ENCODE results near the gene LTBR.
"Not testable (repeated sequence)": the region's sequence is repeated elsewhere in the genome, so short reads cannot be mapped to it uniquely, and the experiment has no call there.

LTBR gene

GRCh38 chr12:6426882-6427671, 43.1 kb downstream of the LTBR start:
- no peaks in the 10 kb centered on the region for H3K4me1 ChIP-seq (ENCODE audit: control insufficient read depth, insufficient read depth, low read length)
- H3K4me3 ChIP-seq (ENCODE audit: insufficient read depth, low read depth, low read length), result no peak overlapping the region
- H3K36me3 ChIP-seq (ENCODE audit: control insufficient read depth, insufficient read depth, low read length), result no peaks in the 10 kb centered on the region
- H3K27ac ChIP-seq (ENCODE audit: insufficient read depth, low read depth, low read length, poor library complexity, severe bottlenecking), result no peak overlapping the region
- no peaks in the 10 kb centered on the region for H3K27me3 ChIP-seq (ENCODE audit: control insufficient read depth, insufficient read depth, low read length, poor library complexity, severe bottlenecking)
- no peaks in the 10 kb centered on the region for H3K9me3 ChIP-seq (ENCODE audit: control insufficient read depth, low read length)
- WGBS, 2 experiments, result 90 to 91% methylated on average over 14 of the region's 14 CpGs

- 92% methylated on average over 10 of the region's 10 CpGs for WGBS, 2 experiments
- H3K27ac ChIP-seq (ENCODE audit: insufficient read depth, low read depth, low read length, poor library complexity, severe bottlenecking); H3K4me1 ChIP-seq (ENCODE audit: control insufficient read depth, insufficient read depth, low read length); H3K27me3 ChIP-seq (ENCODE audit: control insufficient read depth, insufficient read depth, low read length, poor library complexity, severe bottlenecking); H3K36me3 ChIP-seq (ENCODE audit: control insufficient read depth, insufficient read depth, low read length); H3K4me3 ChIP-seq (ENCODE audit: insufficient read depth, low read depth, low read length); H3K9me3 ChIP-seq (ENCODE audit: control insufficient read depth, low read length): not testable (repeated sequence)
These were observed 43.8 kb downstream of the LTBR start for GRCh38 chr12:6427796-6428195.

DNA sequence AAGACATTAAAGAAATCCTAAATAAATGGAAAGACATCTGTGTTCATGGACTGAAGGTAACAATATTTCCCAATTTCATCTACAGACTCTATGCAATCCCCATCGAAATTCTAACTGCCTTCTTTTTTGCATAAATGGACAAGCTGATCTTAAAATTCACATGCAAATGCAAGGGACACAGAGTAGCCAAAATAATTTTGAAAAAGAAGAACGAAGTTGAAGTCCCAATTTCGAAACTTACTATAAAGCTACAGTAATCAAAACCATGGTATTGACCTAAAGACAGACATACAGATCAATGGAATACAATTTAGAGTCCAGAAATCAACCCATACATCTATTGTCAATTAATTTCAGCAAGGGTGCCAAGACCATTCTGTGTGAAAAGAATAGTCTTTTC, 44.4 kb downstream of the LTBR start:
- Histone ChIP-seq H3K4me1 (ENCODE audit: control insufficient read depth, insufficient read depth, low read length) (no peaks in the 10 kb centered on the region), H3K9me3 (ENCODE audit: control insufficient read depth, low read length) (no peaks in the 10 kb centered on the region), H3K36me3 (ENCODE audit: control insufficient read depth, insufficient read depth, low read length) (no peaks in the 10 kb centered on the region), H3K27ac (ENCODE audit: insufficient read depth, low read depth, low read length, poor library complexity, severe bottlenecking) (no peak overlapping the region), H3K4me3 (ENCODE audit: insufficient read depth, low read depth, low read length) (no peak overlapping the region), H3K27me3 (ENCODE audit: control insufficient read depth, insufficient read depth, low read length, poor library complexity, severe bottlenecking) (no peaks in the 10 kb centered on the region)
- 90 to 98% methylated on average over 3 of the region's 3 CpGs for WGBS, 2 experiments

- Histone ChIP-seq H3K27me3 (ENCODE audit: control insufficient read depth, insufficient read depth, low read length, poor library complexity, severe bottlenecking) (no peaks in the 10 kb centered on the region), H3K4me1 (ENCODE audit: control insufficient read depth, insufficient read depth, low read length) (no peaks in the 10 kb centered on the region), H3K36me3 (ENCODE audit: control insufficient read depth, insufficient read depth, low read length) (no peaks in the 10 kb centered on the region), H3K4me3 (ENCODE audit: insufficient read depth, low read depth, low read length) (no peak overlapping the region), H3K9me3 (ENCODE audit: control insufficient read depth, low read length) (no peaks in the 10 kb centered on the region), H3K27ac (ENCODE audit: insufficient read depth, low read depth, low read length, poor library complexity, severe bottlenecking) (no peak overlapping the region)
- 93% methylated on average over 19 of the region's 19 CpGs for WGBS, 2 experiments
These were observed 46.4 kb downstream of the LTBR start for GRCh38 chr12:6430124-6430989.

DNA sequence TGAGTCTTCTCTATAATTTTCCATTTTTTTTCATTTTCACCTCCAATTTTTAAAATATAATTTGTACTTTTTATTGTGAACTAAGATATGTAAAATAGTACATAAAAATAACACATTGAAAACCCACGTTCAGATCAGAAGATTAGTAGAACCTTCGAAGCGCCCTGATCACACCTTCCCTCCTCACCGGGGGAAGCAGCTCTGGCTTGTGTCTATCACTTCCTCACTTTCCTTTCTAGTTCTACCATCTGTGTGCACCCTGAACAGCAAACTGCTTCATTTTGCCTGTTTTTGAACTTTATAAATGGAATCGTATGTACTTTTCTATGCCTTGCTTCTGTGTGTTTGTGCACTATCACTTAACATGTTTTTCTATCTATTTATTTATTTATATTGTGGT, 49.0 kb downstream of the LTBR start:
- Histone ChIP-seq H3K9me3 (ENCODE audit: control insufficient read depth, low read length) (no peaks in the 10 kb centered on the region), H3K4me3 (ENCODE audit: insufficient read depth, low read depth, low read length) (no peak overlapping the region), H3K36me3 (ENCODE audit: control insufficient read depth, insufficient read depth, low read length) (no peaks in the 10 kb centered on the region), H3K27me3 (ENCODE audit: control insufficient read depth, insufficient read depth, low read length, poor library complexity, severe bottlenecking) (no peaks in the 10 kb centered on the region), H3K4me1 (ENCODE audit: control insufficient read depth, insufficient read depth, low read length) (no peaks in the 10 kb centered on the region), H3K27ac (ENCODE audit: insufficient read depth, low read depth, low read length, poor library complexity, severe bottlenecking) (no peak overlapping the region)
- WGBS, 2 experiments, result 91 to 97% methylated on average over 4 of the region's 5 CpGs

DNA sequence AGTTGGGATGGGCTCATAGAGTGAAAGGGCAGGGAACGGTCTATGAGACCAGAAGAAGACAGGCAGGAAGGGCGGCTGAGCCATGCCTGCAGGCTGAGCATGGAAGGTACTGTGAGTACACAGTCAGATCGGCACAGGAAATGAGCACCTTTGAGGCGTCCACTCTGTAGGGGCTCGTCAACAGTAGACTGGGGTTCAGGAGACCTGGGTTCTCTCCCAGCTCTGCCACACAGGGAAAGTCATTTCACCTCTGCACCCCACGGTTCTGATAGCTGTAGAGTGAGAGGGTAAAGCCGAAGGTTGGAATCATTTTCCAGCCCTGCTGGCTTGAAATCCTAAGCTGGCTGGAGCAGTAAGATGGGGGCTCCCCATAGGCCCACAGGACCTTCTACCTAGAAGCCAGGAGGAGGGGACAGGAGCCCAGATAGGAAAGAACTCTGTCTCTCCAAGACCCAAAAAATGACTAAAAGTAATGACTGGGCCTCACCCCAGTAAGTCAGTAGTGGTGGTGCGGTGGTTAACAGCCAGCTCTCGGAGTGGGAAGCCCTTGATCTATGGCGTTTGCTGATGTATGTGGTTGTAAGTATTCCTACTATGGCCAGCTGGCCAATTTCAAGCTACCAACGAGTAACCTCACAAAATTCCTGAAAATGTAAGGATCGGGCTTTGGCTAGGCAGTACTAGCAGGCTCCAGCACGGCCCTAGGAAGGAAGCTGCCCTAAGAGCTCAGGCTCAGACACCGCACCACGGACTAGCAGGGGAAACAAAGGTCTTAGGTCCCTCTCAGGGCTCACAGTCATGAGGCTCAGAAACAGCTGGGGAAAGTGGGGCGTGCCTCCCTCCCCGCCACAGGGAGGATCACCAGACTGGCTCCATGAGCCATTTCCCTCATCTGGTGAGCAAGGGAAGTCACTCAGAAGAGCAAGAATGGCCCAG, 50.5 kb downstream of the LTBR start:
- Histone ChIP-seq H3K36me3 (ENCODE audit: control insufficient read depth, insufficient read depth, low read length) (no peaks in the 10 kb centered on the region), H3K27me3 (ENCODE audit: control insufficient read depth, insufficient read depth, low read length, poor library complexity, severe bottlenecking) (no peaks in the 10 kb centered on the region), H3K27ac (ENCODE audit: insufficient read depth, low read depth, low read length, poor library complexity, severe bottlenecking) (no peak overlapping the region), H3K4me1 (ENCODE audit: control insufficient read depth, insufficient read depth, low read length) (no peaks in the 10 kb centered on the region), H3K4me3 (ENCODE audit: insufficient read depth, low read depth, low read length) (no peak overlapping the region), H3K9me3 (ENCODE audit: control insufficient read depth, low read length) (no peaks in the 10 kb centered on the region)
- 88 to 92% methylated on average over 17 of the region's 17 CpGs for WGBS, 2 experiments

GRCh38 chr12:6435961-6436715, 52.2 kb downstream of the LTBR start:
- no peak overlapping the region for H3K27ac ChIP-seq (ENCODE audit: insufficient read depth, low read depth, low read length, poor library complexity, severe bottlenecking)
- no peaks in the 10 kb centered on the region for H3K4me1 ChIP-seq (ENCODE audit: control insufficient read depth, insufficient read depth, low read length)
- H3K9me3 ChIP-seq (ENCODE audit: control insufficient read depth, low read length), result no peaks in the 10 kb centered on the region
- H3K36me3 ChIP-seq (ENCODE audit: control insufficient read depth, insufficient read depth, low read length), result no peaks in the 10 kb centered on the region
- WGBS, 2 experiments, result 87 to 88% methylated on average over 13 of the region's 13 CpGs
- H3K27me3 ChIP-seq (ENCODE audit: control insufficient read depth, insufficient read depth, low read length, poor library complexity, severe bottlenecking), result no peaks in the 10 kb centered on the region
- H3K4me3 ChIP-seq (ENCODE audit: insufficient read depth, low read depth, low read length), result no peak overlapping the region

- Histone ChIP-seq H3K4me1 (ENCODE audit: control insufficient read depth, insufficient read depth, low read length) (no peaks in the 10 kb centered on the region), H3K36me3 (ENCODE audit: control insufficient read depth, insufficient read depth, low read length) (no peaks in the 10 kb centered on the region), H3K27ac (ENCODE audit: insufficient read depth, low read depth, low read length, poor library complexity, severe bottlenecking) (no peak overlapping the region), H3K27me3 (ENCODE audit: control insufficient read depth, insufficient read depth, low read length, poor library complexity, severe bottlenecking) (no peaks in the 10 kb centered on the region), H3K9me3 (ENCODE audit: control insufficient read depth, low read length) (no peaks in the 10 kb centered on the region), H3K4me3 (ENCODE audit: insufficient read depth, low read depth, low read length) (no peak overlapping the region)
- 84 to 97% methylated on average over 3 of the region's 3 CpGs for WGBS, 2 experiments
These were observed 53.6 kb downstream of the LTBR start for GRCh38 chr12:6437586-6437985.

DNA sequence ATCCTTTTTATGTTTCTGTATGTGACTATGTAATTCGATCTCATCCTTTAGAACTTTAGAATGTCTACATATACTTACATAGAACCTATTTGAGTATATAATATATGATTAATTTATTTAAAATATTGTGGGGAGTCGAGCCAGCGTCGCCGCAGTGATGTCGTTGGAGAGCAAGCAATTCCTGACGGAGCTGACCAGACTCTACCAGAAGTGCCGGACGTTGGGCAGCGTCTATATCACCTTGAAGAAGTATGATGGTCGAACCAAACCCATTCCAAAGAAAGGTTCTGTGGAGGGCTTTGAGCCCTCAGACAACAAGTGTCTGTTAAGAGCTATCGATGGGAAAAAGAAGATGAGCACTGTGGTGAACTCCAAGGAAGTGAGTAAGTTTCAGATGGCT, 54.4 kb downstream of the LTBR start:
- WGBS, 2 experiments, result 96 to 98% methylated on average over 11 of the region's 12 CpGs
- Histone ChIP-seq H3K4me1 (ENCODE audit: control insufficient read depth, insufficient read depth, low read length) (no peaks in the 10 kb centered on the region), H3K27me3 (ENCODE audit: control insufficient read depth, insufficient read depth, low read length, poor library complexity, severe bottlenecking) (no peaks in the 10 kb centered on the region), H3K9me3 (ENCODE audit: control insufficient read depth, low read length) (no peaks in the 10 kb centered on the region), H3K4me3 (ENCODE audit: insufficient read depth, low read depth, low read length) (no peak overlapping the region), H3K36me3 (ENCODE audit: control insufficient read depth, insufficient read depth, low read length) (no peaks in the 10 kb centered on the region), H3K27ac (ENCODE audit: insufficient read depth, low read depth, low read length, poor library complexity, severe bottlenecking) (no peak overlapping the region)
